ENCODE measurements around the gene TMEM25. TPM values are rescaled to one million over a fixed set of nuclear protein-coding genes. Genes with fewer than 3 reads are reported as not detected.
"Not testable (repeated sequence)": the region's sequence is repeated elsewhere in the genome, so short reads cannot be mapped to it uniquely, and the experiment has no call there.

Gene TMEM25
- total RNA-seq, 5 donors from 2014 or later (not counting 1 experiment from before 2014, with no cell fraction given), result 19.9 to 31.7 (median 25.3) TPM

GRCh38 chr11:118570787-118571186 lies 39.8 kb downstream of the TMEM25 start:
- CTCF ChIA-PET, result interaction anchor here in 1 of 2 donors (0.6 kb wide), 1 partner anchor 372 kb away, joined by 3 read pairs; no protein-coding TSS in a partner anchor
- Histone ChIP-seq H3K4me3 (ENCODE audit: control insufficient read depth in 1 of 2, extremely low read depth in 1 of 2, low read length in 1 of 2) (no peak overlapping the region), H3K9me3 (no peaks in the 10 kb centered on the region), H3K27me3 (replicated peaks in 1 of 2; ENCODE audit: control insufficient read depth in 2 of 2, extremely low read depth in 1 of 2, insufficient read depth in 2 of 2, low read length in 1 of 2) (no peaks in the 10 kb centered on the region), H3K27ac (ENCODE audit: low read length) (peak overlapping the region; percentile 99), H3K36me3 (ENCODE audit: control insufficient read depth in 2 of 2, extremely low read depth in 1 of 2, insufficient read depth in 1 of 2, low read length in 1 of 2) (no peaks in the 10 kb centered on the region), H3K4me1 (ENCODE audit: control insufficient read depth in 1 of 2, extremely low read depth in 1 of 2, insufficient read depth in 2 of 2, low read length in 2 of 2) (peaks cover 18 to 20% of the 10 kb centered on the region in 2 experiments)
- H3K4me3 Mint-ChIP-seq, result peak overlapping the region in 2 of 3 donors; percentile 28 to 90
- no CpG with 5 or more reads among the region's 1 CpG for WGBS (ENCODE audit: insufficient coverage)
- H3K27ac Mint-ChIP-seq, result peak overlapping the region; percentile 95 to 97
- no peak for DNase-seq
- H3K9me3 Mint-ChIP-seq, result no peaks in the 10 kb centered on the region
- H3K27me3 Mint-ChIP-seq, result no peaks in the 10 kb centered on the region
- no peak for ATAC-seq (replicated peaks in 1 of 4)
- peaks cover 35 to 43% (median 40%) of the 10 kb centered on the region in 3 donors for H3K4me1 Mint-ChIP-seq
- POLR2A ChIA-PET, result no interaction called here
- H3K36me3 Mint-ChIP-seq, result peaks cover 1% of the 10 kb centered on the region

- peaks cover 43 to 46% (median 44%) of the 10 kb centered on the region in 3 donors for H3K4me1 Mint-ChIP-seq
- Histone ChIP-seq H3K4me1 (ENCODE audit: control insufficient read depth in 1 of 2, extremely low read depth in 1 of 2, insufficient read depth in 2 of 2, low read length in 2 of 2) (peaks cover 16 to 20% of the 10 kb centered on the region in 2 experiments), H3K4me3 (ENCODE audit: control insufficient read depth in 1 of 2, extremely low read depth in 1 of 2, low read length in 1 of 2) (peak overlapping the region; percentile 75 to 100), H3K27ac (ENCODE audit: low read length) (peak overlapping the region; percentile 99)
- POLR2A ChIA-PET, result interaction anchor here in 1 of 2 donors (0.7 kb wide), 1 partner anchor 537 kb away, joined by 4 read pairs; no protein-coding TSS in a partner anchor
- WGBS (ENCODE audit: insufficient coverage), result no CpG with 5 or more reads among the region's 15 CpGs
- H3K36me3 ChIP-seq (ENCODE audit: control insufficient read depth in 2 of 2, extremely low read depth in 1 of 2, insufficient read depth in 1 of 2, low read length in 1 of 2); H3K27me3 ChIP-seq (replicated peaks in 1 of 2; ENCODE audit: control insufficient read depth in 2 of 2, extremely low read depth in 1 of 2, insufficient read depth in 2 of 2, low read length in 1 of 2); H3K9me3 Mint-ChIP-seq; ATAC-seq (replicated peaks in 1 of 4); H3K9me3 ChIP-seq; H3K36me3 Mint-ChIP-seq; CTCF ChIA-PET; H3K27me3 Mint-ChIP-seq: not testable (repeated sequence)
- H3K27ac Mint-ChIP-seq, result peak overlapping the region; percentile 95 to 97
- peak in 7 of 35 experiments; percentile 0 to 27 (median 3) for DNase-seq
- H3K4me3 Mint-ChIP-seq, result peak overlapping the region; percentile 90 to 96 (median 93)
Observed at GRCh38 chr11:118571701-118572060, 40.7 kb downstream of the TMEM25 start.

- Mint-ChIP-seq H3K4me1 (peaks cover 50 to 52% (median 51%) of the 10 kb centered on the region in 3 donors), H3K27ac (peak within 1 kb of the TSS; percentile 95 to 97), H3K9me3 (no peaks in the 10 kb centered on the region), H3K27me3 (no peaks in the 10 kb centered on the region), H3K4me3 (peak within 1 kb of the TSS; percentile 90 to 96 (median 93)), H3K36me3 (peaks cover 6% of the 10 kb centered on the region)
- Histone ChIP-seq H3K4me1 (ENCODE audit: control insufficient read depth in 1 of 2, extremely low read depth in 1 of 2, insufficient read depth in 2 of 2, low read length in 2 of 2) (peaks cover 20 to 22% of the 10 kb centered on the region in 2 experiments), H3K27ac (ENCODE audit: low read length) (peak within 1 kb of the TSS; percentile 99), H3K27me3 (replicated peaks in 1 of 2; ENCODE audit: control insufficient read depth in 2 of 2, extremely low read depth in 1 of 2, insufficient read depth in 2 of 2, low read length in 1 of 2) (no peaks in the 10 kb centered on the region), H3K9me3 (no peaks in the 10 kb centered on the region), H3K4me3 (ENCODE audit: control insufficient read depth in 1 of 2, extremely low read depth in 1 of 2, low read length in 1 of 2) (peak within 1 kb of the TSS; percentile 97 to 100), H3K36me3 (ENCODE audit: control insufficient read depth in 2 of 2, extremely low read depth in 1 of 2, insufficient read depth in 1 of 2, low read length in 1 of 2) (peaks cover 0 to 4% of the 10 kb centered on the region in 2 donors)
- ATAC-seq (replicated peaks in 1 of 4) (peak; percentile 86 to 90 (median 86)), DNase-seq (peak; percentile 63 to 88 (median 74))
- POLR2A ChIA-PET, result interaction anchor here (0.5 to 0.8 kb wide), 6 partner anchors 37 to 538 kb away, joined by 3 to 18 read pairs (median 5); no protein-coding TSS in a partner anchor
- CTCF ChIA-PET, result interaction anchor here (0.6 to 1.1 kb wide), 6 partner anchors 11 to 810 kb away, joined by 3 to 4 read pairs (median 3); no protein-coding TSS in a partner anchor
- under 1% methylated on average over 37 of the region's 55 CpGs for WGBS (ENCODE audit: insufficient coverage)
Observed at GRCh38 chr11:118572061-118572980, 41.3 kb downstream of the TMEM25 start, which contains the start of gene ARCN1. Gene ARCN1 (plus strand): TSS chr11:118572409. CDS start chr11:118572548, 139 bp downstream.

- Histone ChIP-seq H3K36me3 (ENCODE audit: control insufficient read depth in 2 of 2, extremely low read depth in 1 of 2, insufficient read depth in 1 of 2, low read length in 1 of 2) (peaks cover 0 to 5% of the 10 kb centered on the region in 2 donors), H3K27me3 (replicated peaks in 1 of 2; ENCODE audit: control insufficient read depth in 2 of 2, extremely low read depth in 1 of 2, insufficient read depth in 2 of 2, low read length in 1 of 2) (no peaks in the 10 kb centered on the region), H3K4me1 (ENCODE audit: control insufficient read depth in 1 of 2, extremely low read depth in 1 of 2, insufficient read depth in 2 of 2, low read length in 2 of 2) (peaks cover 20 to 26% of the 10 kb centered on the region in 2 experiments), H3K27ac (ENCODE audit: low read length) (peak overlapping the region; percentile 99), H3K4me3 (ENCODE audit: control insufficient read depth in 1 of 2, extremely low read depth in 1 of 2, low read length in 1 of 2) (peak overlapping the region; percentile 97 to 100), H3K9me3 (no peaks in the 10 kb centered on the region)
- WGBS (ENCODE audit: insufficient coverage), result no CpG with 5 or more reads among the region's 10 CpGs
- Mint-ChIP-seq H3K4me1 (peaks cover 54 to 57% (median 56%) of the 10 kb centered on the region in 3 donors), H3K27me3 (no peaks in the 10 kb centered on the region), H3K9me3 (no peaks in the 10 kb centered on the region), H3K36me3 (peaks cover 10% of the 10 kb centered on the region), H3K4me3 (peak overlapping the region; percentile 90 to 96 (median 93)), H3K27ac (peak overlapping the region; percentile 95 to 97)
- POLR2A ChIA-PET, result interaction anchor here in 1 of 2 donors (0.5 to 1.0 kb wide), 3 partner anchors 36 to 321 kb away, joined by 3 to 18 read pairs (median 5); partner anchors contain the start of gene MPZL3
- ATAC-seq (replicated peaks in 1 of 4), result peak; percentile 25 to 51 (median 28)
- CTCF ChIA-PET, result interaction anchor here in 1 of 2 donors (0.8 to 1.1 kb wide), 2 partner anchors 34 to 375 kb away, joined by 3 read pairs; no protein-coding TSS in a partner anchor
- DNase-seq, result peak in 7 of 35 experiments; percentile 1 to 58 (median 20)
Observed at GRCh38 chr11:118572981-118573550, 42.1 kb downstream of the TMEM25 start.

GRCh38 chr11:118574636-118575035 lies 43.6 kb downstream of the TMEM25 start:
- H3K4me1 ChIP-seq (ENCODE audit: control insufficient read depth in 1 of 2, extremely low read depth in 1 of 2, insufficient read depth in 2 of 2, low read length in 2 of 2), result peaks cover 20 to 30% of the 10 kb centered on the region in 2 experiments
- ATAC-seq (replicated peaks in 1 of 4) (no peak), DNase-seq (no peak)
- Mint-ChIP-seq H3K4me3 (peak overlapping the region; percentile 49 to 67 (median 64)), H3K4me1 (peaks cover 56 to 66% (median 63%) of the 10 kb centered on the region in 3 donors), H3K27me3 (no peaks in the 10 kb centered on the region), H3K36me3 (peaks cover 10% of the 10 kb centered on the region), H3K27ac (no peak overlapping the region), H3K9me3 (no peaks in the 10 kb centered on the region)
- POLR2A ChIA-PET, result no interaction called here
- WGBS (ENCODE audit: insufficient coverage), result no CpG with 5 or more reads among the region's 7 CpGs
- no peak overlapping the region for H3K27ac ChIP-seq (ENCODE audit: low read length)
- H3K4me3 ChIP-seq (ENCODE audit: control insufficient read depth in 1 of 2, extremely low read depth in 1 of 2, low read length in 1 of 2), result no peak overlapping the region
- H3K9me3 ChIP-seq, result no peaks in the 10 kb centered on the region
- H3K36me3 ChIP-seq (ENCODE audit: control insufficient read depth in 2 of 2, extremely low read depth in 1 of 2, insufficient read depth in 1 of 2, low read length in 1 of 2), result peaks cover 0 to 5% of the 10 kb centered on the region in 2 donors
- no peaks in the 10 kb centered on the region for H3K27me3 ChIP-seq (replicated peaks in 1 of 2; ENCODE audit: control insufficient read depth in 2 of 2, extremely low read depth in 1 of 2, insufficient read depth in 2 of 2, low read length in 1 of 2)
- CTCF ChIA-PET, result no interaction called here

DNA sequence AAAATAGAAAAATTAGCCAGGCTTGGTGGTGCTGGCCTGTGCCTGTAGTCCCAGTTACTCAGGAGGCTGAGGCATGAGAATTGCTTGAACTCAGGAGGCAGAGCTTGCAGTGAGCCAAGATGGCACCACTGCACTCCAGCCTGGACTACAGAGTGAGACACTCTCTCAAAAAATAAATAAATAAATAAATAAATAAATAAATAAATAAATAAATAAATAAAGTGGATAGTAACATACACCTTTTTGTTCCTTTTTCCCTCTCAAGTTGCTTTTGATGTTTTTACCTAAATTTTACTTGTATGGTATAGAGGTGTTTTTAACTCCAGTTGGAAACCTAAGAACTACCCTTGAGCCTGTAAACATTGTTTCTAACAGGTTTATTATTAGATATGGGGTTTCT lies 47.0 kb downstream of the TMEM25 start:
- not testable (repeated sequence) for H3K4me3 ChIP-seq (ENCODE audit: control insufficient read depth in 1 of 2, extremely low read depth in 1 of 2, low read length in 1 of 2); H3K27ac ChIP-seq (ENCODE audit: low read length); ATAC-seq (replicated peaks in 1 of 4); H3K27me3 ChIP-seq (replicated peaks in 1 of 2; ENCODE audit: control insufficient read depth in 2 of 2, extremely low read depth in 1 of 2, insufficient read depth in 2 of 2, low read length in 1 of 2); H3K9me3 ChIP-seq; H3K4me3 Mint-ChIP-seq; H3K9me3 Mint-ChIP-seq; DNase-seq; H3K27me3 Mint-ChIP-seq; H3K27ac Mint-ChIP-seq
- H3K4me1 Mint-ChIP-seq, result peaks cover 45 to 63% (median 58%) of the 10 kb centered on the region in 3 donors
- Histone ChIP-seq H3K4me1 (ENCODE audit: control insufficient read depth in 1 of 2, extremely low read depth in 1 of 2, insufficient read depth in 2 of 2, low read length in 2 of 2) (peaks cover 18 to 26% of the 10 kb centered on the region in 2 experiments), H3K36me3 (ENCODE audit: control insufficient read depth in 2 of 2, extremely low read depth in 1 of 2, insufficient read depth in 1 of 2, low read length in 1 of 2) (peaks cover 15 to 18% of the 10 kb centered on the region in 2 donors)
- ChIA-PET CTCF (interaction anchor here (0.6 to 1.2 kb wide), 2 partner anchors 11 to 13 kb away, joined by 3 read pairs; no protein-coding TSS in a partner anchor), POLR2A (interaction anchor here in 1 of 2 donors (0.6 kb wide), 1 partner anchor 32 kb away, joined by 5 read pairs; no protein-coding TSS in a partner anchor)
- H3K36me3 Mint-ChIP-seq, result peaks cover 16% of the 10 kb centered on the region

Data from T-cell (primary cell).